BJ (cell line): ENCODE results near the gene STX10. TPM values are rescaled to one million over a fixed set of nuclear protein-coding genes. Genes with fewer than 3 reads are reported as not detected.

Experiments
- CTCF ChIA-PET: fragments of 350-600 bp; formaldehyde crosslinking; extraction: SDS; loops from one replicate; lab custom pipeline; 2021; ENCODE audit warnings: antibody characterized with exemption, inconsistent platforms; lab: Yijun Ruan, JAX
- POLR2A ChIA-PET: fragments of 300-600 bp; sonication (Branson Sonifier 250); formaldehyde crosslinking; extraction: SDS; loops from one replicate; lab custom pipeline; 2021; ENCODE audit warnings: antibody characterized with exemption; lab: Charles Lee
- DNase-seq: peaks from one replicate; pipeline ENCODE4 v3.0.0-alpha.2; 2011; ENCODE audit warnings: low read depth
- H3K27me3 ChIP-seq: 2 replicates; pipeline ENCODE4 v1.6.0; 2011; ENCODE audit warnings: low read length; ENCODE audit not compliant: control insufficient read depth, insufficient read depth
- H3K36me3 ChIP-seq: 2 replicates; pipeline ENCODE4 v1.5.1; 2011; ENCODE audit warnings: low read length; ENCODE audit not compliant: control insufficient read depth, insufficient read depth
- H3K4me3 ChIP-seq: 2 replicates; pipeline ENCODE4 v1.5.1; 2011; ENCODE audit warnings: low read depth, mild to moderate bottlenecking, control low read depth, low read length
- polyA plus RNA-seq: library from polyadenylated mRNA; depleted of rRNA; stranded (reverse); fragments of >200 nt; gene quantifications from 2 replicates; pipeline ENCODE4 v1.2.3, GENCODE V29; 2011
- TF ChIP-seq, protein P1 (sequence below): IDR thresholded peaks from 2 replicates; pipeline ENCODE4 v1.5.1; 2011; ENCODE audit warnings: low read depth, mild to moderate bottlenecking, control low read depth, inconsistent platforms, low read length, moderate library complexity; ENCODE audit not compliant: insufficient read depth

The STX10 gene
- polyA plus RNA-seq, 1 experiment = 73.1 TPM

DNA sequence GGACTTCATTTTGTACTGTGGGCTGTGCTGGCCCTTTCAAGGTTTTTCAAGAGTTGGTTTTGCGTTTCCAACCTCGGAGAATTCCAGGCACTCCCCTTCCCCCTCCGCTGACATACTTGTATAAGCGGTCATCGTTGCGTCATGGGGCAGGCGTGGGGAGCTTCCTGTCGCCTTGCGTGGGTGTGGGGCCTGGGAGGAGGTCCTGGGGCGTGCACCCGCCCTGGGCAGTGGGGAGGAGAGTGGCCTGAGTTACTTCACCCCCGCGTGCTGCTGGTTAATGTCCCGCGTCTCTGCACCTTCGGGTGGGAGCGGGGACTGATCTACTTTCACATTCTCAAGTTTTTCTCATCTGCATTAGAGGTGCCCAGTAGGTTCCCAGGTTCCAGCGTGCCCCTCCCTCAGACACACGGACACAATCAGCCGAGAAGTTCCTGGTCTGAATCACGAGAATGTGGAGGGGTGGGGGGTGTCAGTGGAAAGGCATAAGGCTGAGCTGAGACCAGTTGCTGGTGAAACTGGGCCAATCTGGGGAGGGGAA is 4.1 kb upstream of the STX10 start:
- TF ChIP-seq, protein P1, sequence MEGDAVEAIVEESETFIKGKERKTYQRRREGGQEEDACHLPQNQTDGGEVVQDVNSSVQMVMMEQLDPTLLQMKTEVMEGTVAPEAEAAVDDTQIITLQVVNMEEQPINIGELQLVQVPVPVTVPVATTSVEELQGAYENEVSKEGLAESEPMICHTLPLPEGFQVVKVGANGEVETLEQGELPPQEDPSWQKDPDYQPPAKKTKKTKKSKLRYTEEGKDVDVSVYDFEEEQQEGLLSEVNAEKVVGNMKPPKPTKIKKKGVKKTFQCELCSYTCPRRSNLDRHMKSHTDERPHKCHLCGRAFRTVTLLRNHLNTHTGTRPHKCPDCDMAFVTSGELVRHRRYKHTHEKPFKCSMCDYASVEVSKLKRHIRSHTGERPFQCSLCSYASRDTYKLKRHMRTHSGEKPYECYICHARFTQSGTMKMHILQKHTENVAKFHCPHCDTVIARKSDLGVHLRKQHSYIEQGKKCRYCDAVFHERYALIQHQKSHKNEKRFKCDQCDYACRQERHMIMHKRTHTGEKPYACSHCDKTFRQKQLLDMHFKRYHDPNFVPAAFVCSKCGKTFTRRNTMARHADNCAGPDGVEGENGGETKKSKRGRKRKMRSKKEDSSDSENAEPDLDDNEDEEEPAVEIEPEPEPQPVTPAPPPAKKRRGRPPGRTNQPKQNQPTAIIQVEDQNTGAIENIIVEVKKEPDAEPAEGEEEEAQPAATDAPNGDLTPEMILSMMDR = no peak
- Histone ChIP-seq H3K36me3 (peaks cover 6% of the 10 kb centered on the region; the same call in 1 of the 2 replicates), H3K27me3 (no peaks in the 10 kb centered on the region), H3K4me3 (peak overlapping the region; percentile 92)
- POLR2A ChIA-PET = interaction anchor here (1.0 kb wide), 1 partner anchor 10 kb away, joined by 3 read pairs; no protein-coding TSS in a partner anchor
- CTCF ChIA-PET = interaction anchor here (0.6 to 2.5 kb wide), 5 partner anchors 9 to 109 kb away, joined by 3 to 9 read pairs (median 3); no protein-coding TSS in a partner anchor
- peak; percentile 75 for DNase-seq

DNA sequence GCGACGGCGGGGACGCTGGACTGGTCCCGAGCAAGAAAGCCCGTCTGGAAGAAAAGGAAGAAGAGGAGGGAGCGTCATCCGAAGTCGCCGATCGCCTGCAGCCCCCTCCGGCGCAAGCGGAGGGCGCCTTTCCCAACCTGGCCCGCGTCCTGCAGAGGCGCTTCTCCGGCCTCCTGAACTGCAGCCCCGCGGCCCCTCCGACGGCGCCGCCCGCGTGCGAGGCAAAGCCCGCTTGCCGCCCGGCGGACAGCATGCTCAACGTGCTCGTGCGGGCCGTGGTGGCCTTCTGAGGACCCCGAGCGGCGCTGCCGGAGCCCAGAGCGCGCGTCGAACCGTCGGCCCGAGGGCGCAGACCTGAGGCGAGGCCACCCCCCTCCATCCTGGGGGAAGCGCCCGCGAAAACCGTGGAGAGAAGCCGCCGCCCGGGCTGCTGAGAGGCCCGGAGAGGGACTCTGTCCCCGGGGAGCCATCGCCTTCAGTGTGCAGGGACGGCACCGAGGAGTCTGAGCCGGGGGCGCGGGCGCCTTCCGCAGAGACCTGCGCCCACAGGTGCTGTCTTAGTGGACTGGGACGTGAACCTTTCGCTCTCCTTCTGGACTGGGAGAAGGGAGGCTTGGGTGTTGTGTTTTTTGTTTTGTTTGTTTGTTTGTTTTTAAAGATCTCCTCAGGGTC is 3.5 kb upstream of the STX10 start:
- DNase-seq = no peak
- H3K4me3 ChIP-seq = peak overlapping the region; percentile 92
- ChIA-PET POLR2A (interaction anchor here (1.0 kb wide), 1 partner anchor 10 kb away, joined by 3 read pairs; no protein-coding TSS in a partner anchor), CTCF (interaction anchor here (1.0 to 2.5 kb wide), 3 partner anchors 40 to 109 kb away, joined by 3 to 9 read pairs (median 5); no protein-coding TSS in a partner anchor)
- H3K27me3 ChIP-seq = no peaks in the 10 kb centered on the region
- H3K36me3 ChIP-seq = peaks cover 6% of the 10 kb centered on the region; the same call in 1 of the 2 replicates
- TF ChIP-seq, protein P1 = 0 out of 2 replicates have a peak, but pooled peaks have one; percentile 6

DNA sequence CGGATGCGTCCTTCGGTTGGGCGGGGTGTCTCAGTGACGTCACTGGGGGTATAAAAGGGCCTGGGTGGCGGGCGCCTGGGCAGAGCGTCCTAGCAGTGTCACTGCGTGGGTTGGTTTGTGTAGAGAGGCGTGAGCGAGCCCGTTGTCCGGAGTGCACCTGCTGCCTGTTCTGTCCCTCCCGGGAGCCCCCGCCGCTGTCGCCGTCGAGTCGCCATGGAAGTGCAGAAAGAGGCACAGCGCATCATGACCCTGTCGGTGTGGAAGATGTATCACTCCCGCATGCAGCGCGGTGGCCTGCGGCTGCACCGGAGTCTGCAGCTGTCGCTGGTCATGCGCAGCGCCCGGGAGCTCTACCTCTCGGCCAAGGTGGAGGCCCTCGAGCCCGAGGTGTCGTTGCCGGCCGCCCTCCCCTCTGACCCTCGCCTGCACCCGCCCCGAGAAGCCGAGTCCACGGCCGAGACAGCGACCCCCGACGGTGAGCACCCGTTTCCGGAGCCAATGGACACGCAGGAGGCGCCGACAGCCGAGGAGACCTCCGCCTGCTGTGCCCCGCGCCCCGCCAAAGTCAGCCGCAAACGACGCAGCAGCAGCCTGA is 2.9 kb upstream of the STX10 start:
- POLR2A ChIA-PET = interaction anchor here (0.6 kb wide), 1 partner anchor 95 kb away, joined by 4 read pairs; no protein-coding TSS in a partner anchor
- CTCF ChIA-PET = interaction anchor here (0.8 to 1.7 kb wide), 5 partner anchors 35 to 188 kb away, joined by 3 to 7 read pairs (median 4); partner anchors contain the start of gene NACC1
- TF ChIP-seq, protein P1 = peak; percentile 28; the same call in 1 of the 2 replicates

DNA sequence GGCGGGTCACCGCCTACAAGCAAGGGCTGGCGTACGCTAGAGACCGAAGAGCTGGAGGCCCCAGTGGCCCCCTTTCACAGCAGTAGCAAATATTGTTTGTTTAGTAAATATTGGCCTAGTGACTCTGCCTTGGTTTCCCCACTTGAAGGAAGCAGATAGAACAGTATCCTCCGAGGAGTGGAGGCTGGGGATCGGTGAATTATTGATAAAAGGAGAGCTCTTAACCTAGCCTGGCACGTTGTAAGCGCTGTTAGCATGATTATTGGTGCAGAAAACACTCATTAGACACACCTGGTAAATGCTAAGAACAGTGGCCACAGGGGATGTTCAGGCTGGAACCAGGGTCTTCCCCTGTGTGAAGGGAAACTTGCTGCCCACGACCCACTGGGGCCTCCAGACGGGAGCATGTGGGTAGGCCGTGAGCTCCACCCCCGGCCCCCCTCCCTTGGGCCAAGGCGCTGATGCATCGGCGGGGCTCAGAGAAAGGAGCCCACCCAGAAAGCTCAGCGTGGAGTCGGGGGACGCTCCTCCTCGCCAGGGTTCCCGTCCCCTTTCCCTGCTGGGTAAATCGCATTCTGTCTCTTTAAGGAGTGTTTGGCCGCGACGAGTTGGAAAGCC is 2.3 kb upstream of the STX10 start:
- peak overlapping the region; percentile 92 for H3K4me3 ChIP-seq
- no peak for DNase-seq
- ChIA-PET POLR2A (interaction anchor here (0.6 kb wide), 5 partner anchors 9 to 346 kb away, joined by 3 to 10 read pairs (median 4); no protein-coding TSS in a partner anchor), CTCF (interaction anchor here (0.8 to 1.7 kb wide), 8 partner anchors 10 to 187 kb away, joined by 3 to 7 read pairs (median 4); partner anchors contain the start of gene NACC1)
- TF ChIP-seq, protein P1 = no peak
- peaks cover 6% of the 10 kb centered on the region; the same call in 1 of the 2 replicates for H3K36me3 ChIP-seq
- no peaks in the 10 kb centered on the region for H3K27me3 ChIP-seq

More for the DNA sequence above, 2.9 kb upstream of the STX10 start:
- DNase-seq = peak; percentile 54
- Histone ChIP-seq H3K4me3 (peak overlapping the region; percentile 92), H3K36me3 (peaks cover 6% of the 10 kb centered on the region; the same call in 1 of the 2 replicates), H3K27me3 (no peaks in the 10 kb centered on the region)
